Stimulated activated CD8-positive, alpha-beta memory T cell treated with anti-CD3 and anti-CD28 coated beads, Interleukin-15, amount 100 ng/mL, for 48 hours (primary cell): ENCODE results near the gene VWA5B2.
"Not testable (repeated sequence)": the region's sequence is repeated elsewhere in the genome, so short reads cannot be mapped to it uniquely, and the experiment has no call there.

ENCODE experiments used
- DNase-seq, 2 donors: peaks; one replicate each; pipeline ENCODE4 v3.0.0-alpha.2; 2020; ENCODE audit warnings: low read depth in 2 of 2

VWA5B2 gene

DNA sequence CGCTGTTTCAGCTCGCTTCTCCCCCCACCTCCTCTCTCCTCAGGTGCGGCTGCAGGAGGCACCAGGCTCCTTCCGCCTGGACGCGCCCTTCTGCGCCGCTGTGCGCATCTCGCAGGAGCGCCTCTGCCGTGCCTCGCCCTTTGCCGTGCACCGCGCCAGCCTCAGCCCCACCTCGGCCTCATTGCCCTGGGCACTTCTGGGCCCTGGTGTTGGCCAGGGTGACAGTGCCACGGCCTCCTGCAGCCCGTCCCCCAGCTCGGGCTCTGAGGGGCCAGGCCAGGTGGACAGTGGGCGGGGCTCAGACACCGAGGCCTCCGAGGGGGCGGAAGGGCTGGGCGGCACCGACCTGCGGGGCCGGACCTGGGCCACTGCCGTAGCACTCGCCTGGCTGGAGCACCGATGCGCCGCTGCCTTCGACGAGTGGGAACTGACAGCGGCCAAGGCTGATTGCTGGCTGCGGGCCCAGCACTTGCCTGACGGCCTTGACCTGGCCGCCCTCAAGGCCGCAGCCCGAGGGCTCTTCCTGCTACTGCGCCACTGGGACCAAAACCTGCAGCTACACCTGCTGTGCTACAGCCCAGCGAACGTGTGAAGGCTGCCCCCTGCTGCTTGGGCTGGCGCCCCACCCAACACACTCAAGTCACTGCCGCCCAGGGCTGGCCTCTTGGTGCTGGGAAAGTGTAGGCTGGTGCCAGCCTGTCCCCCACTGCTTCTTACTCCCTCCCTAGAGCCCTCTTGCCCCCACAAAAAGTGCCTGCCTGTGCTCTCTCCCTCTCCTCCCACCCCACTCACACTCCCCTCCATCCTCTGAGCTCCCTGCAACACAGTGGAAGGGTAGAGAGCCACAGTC is 12.3 kb downstream of the VWA5B2 start:
- DNase-seq = no peak

GRCh38 chr3:184242297-184242685 is 12.9 kb downstream of the VWA5B2 start:
- no peak for DNase-seq

- peak; percentile 76 for DNase-seq
Observed at GRCh38 chr3:184248454-184249411, 19.3 kb downstream of the VWA5B2 start, which contains the start of gene ALG3. Gene ALG3 (minus strand): TSS chr3:184248962. CDS start chr3:184248940, 22 bp downstream.

- peak; percentile 96 to 97 for DNase-seq
Observed at GRCh38 chr3:184249412-184250166, 20.2 kb downstream of the VWA5B2 start, which contains the start of gene EEF1AKMT4. Gene EEF1AKMT4 (plus strand): TSS chr3:184249672. CDS start chr3:184249695, 23 bp downstream.

- peak; percentile 80 to 84 for DNase-seq
Observed at GRCh38 chr3:184250167-184250828, 20.9 kb downstream of the VWA5B2 start.

DNA sequence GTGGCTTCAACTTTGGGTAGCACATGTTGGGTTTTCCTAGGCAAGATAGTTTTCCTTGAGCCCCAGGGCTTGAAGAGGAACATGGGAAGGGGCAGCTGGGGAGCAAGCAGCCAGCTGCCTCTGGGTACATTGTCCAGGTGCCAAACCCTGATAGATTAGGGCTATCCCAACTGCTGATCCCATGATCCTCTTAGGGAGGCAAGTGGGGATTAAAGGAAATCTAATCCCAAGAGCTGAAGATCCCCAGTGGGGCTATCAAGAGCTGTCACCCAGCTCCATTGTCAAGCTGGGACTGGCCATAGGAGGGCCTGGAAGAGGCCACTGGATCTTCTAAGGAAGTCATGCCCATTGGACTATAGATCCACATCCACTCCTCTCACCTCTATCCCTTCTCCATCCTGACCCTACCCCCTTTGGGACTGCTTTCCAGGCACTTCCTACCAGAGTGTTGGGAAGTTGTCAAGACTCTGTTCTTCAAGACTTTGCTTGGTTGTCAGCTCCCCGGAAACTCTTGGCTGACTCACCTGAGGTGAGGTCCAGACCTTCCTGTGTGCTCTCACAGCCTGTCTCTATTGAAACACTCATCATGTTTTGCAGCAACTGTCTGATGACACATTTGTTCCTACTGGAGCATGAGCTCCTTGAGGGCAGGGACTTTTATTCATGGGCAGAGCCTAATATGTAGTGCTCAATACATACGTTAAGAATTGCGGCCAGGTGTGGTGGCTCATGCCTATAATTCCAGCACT is 26.1 kb downstream of the VWA5B2 start:
- DNase-seq = no peak

GRCh38 chr3:184257083-184257915 is 27.9 kb downstream of the VWA5B2 start:
- DNase-seq = no peak

DNA sequence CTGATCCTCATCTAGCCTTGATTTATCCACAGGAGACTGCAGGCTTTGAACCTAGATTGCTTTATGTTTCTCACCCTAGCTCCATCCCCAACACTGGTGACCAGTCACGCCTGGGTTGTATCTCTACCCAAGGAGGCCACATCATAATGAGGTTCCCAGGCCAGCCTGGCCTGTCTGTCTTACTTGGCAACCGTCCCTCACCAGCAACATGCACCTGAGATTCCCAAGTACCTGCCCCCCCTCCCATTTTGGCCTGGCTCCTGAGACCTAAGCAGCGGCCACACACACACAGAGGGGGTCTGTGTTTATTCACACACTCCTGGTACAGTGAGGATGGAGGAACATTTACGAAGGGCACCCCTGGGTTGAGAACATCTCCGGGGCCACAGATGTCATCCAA is 29.5 kb downstream of the VWA5B2 start:
- no peak for DNase-seq

DNA sequence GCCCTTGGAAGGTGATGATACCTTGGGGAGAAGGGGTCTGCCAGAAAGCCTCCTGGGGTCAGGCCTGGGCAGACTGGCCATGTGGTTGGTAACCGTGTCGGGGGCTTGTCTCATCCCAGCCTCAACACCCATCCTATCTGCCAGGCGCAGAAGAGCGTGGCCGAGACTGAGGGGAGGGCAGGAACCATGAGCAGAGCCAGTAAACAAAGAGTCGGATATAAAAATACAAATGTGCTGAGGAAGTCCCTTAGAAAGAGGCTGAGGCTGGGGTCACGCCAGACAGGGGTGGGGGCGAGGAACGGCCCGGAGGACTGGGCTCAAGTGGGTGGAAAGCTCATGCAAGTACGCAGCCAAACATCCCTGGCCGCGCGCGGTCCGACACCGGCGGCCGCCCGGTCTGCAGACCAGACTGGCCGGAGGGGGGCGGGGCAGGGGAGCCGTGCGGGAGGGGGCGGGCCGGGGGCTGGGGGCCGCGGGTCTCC is 30.1 kb downstream of the VWA5B2 start:
- DNase-seq = no peak

DNA sequence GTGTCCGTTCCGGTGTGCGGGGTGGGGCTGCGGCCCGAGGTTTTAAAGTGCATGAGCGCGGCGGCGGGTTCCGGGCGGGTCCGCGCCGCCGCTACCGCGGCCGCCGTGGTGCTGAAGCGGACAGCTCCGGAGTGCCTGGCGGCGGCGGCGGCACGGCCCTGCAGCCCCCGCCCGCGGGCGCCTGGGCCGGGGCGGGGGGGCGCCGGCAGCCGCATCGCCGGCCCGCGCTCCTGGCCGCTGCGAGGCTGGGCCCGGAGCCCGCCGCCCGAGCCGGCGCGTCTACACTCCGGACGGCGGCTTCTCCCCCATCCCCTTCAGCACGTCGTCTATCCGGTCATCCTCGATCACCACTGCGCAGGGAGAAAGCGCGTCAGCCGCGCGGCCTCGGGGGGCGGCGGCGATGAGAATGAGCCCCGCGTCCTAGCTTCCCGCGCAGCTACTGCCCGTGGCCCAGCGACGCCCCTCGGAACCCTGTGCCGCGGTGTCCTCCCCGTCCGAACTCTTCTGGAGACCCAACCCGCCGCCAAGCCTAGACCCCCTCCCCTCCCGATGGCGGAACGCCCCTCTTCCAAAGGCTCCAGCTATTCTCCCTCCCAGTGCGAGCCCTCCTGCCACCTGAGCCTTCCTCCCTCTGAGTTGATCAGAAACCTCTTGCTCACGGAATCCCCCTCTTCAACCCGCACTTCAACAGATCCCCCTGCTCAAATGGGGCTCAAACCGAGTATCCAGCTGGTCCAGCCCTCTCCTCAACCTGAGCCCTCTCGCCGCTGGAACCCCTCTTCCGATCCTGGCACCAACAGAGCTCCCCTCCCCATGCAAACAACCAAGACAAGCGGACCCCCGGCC is 30.7 kb downstream of the VWA5B2 start:
- no peak for DNase-seq

DNA sequence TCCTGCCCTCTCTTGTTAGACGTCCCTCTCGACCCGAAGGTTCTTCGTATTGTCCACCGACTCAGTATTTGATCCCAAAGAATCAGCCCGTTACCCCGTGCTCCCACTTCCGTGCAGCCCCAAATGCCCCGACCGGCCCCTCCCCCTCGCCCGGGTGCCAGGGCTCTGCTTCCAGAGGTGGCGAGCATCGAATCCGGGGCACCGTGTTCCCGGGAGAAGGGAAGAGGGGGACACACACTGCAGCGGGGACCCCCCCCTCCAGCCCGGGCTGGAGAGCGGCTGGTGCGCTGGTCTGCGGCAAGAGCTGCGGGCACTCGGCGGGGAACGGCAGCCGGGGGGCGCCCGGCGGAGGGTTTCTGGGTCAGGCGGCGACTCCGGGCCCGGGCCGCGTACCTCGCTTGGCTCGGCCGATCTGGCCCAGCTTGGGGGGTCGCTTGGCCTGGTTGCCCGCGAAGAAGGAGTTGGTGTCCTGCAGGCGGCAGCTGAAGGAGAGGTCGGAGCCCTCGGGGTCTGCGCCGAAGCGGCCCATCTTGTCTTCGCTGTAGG is 31.4 kb downstream of the VWA5B2 start:
- no peak for DNase-seq

DNA sequence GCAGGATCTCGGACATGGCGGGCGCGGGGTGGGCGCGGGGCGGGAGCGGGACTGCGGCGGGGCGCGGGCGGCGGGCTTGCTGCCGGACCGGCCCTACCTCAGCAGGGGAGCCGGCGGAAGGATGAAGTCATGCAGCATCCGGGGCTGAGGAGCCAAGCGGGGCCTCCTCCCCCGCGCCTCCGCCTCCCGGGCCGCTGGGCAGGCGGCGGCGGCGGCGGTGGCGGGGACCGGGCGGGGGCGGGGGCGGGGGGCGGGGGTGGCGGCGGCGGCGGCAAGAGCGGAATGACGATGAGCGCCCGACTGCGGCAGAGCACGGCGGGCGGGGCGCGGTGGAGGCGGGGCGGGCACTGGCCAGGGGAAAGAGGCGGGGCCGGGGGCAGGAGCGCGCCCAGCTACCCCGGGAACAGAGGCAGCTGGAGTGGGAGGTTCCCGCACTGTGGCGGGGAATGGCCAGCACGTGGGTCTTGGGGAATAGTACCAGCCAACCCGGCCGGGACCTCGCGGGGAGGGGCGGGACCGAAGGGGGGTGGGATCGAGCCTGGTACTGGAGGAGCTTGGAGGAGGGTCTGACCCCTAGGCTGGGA is 32.0 kb downstream of the VWA5B2 start, which contains the start of gene CAMK2N2:
Gene CAMK2N2 (minus strand): TSS at position 284 of the 584 bp plus-strand sequence. CDS start 268 bp downstream, at position 16.
- DNase-seq = peak in 1 of 2 donors; percentile 40

DNA sequence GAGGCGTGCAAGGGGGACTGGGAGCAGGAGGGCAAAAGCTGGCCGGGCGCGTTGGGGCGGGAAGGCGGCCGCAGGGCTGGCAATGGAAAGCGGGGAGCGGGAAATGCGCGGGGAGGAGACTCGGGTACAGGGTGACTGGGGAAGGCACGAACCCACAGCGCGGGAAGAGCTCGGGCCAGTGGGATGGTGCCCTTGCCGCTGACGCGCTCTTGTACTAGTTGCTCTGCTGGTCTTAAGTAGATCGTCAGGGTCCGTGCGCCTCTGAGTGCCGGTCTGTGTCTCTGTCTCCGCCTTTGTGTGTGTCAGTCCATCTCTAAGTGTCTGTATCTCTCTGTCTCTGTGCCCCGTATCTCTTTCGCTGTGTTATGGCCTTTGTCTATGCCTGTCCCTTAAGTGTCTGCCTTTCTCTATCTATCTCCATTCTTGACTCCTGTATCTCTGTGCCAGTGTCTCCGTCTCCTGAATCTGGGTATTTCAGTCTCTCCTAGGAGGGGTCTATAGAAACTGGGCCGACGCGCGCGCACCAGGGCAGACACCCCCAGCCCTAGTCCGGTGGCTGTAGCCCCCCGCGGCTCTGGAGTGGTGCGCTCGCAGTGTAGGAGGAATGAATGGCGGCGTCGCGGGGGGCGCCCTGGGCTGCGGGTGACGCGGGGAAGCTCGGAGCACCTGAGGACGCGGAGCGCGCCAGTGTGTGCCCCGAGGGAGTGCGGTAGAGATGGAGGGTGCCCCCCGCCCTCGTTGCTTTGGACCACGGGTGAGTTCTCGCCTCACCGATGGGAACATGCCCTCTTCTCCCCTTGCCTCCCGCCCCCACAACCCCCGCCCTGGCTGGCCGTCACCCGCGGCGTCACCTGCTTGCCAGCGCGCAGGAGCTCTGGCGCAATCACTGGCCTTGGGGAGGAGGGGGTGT is 32.7 kb downstream of the VWA5B2 start:
- no peak for DNase-seq

- DNase-seq = no peak
Observed at GRCh38 chr3:184262764-184263179, 33.4 kb downstream of the VWA5B2 start.

GRCh38 chr3:184267249-184267648 is 37.9 kb downstream of the VWA5B2 start:
- DNase-seq = not testable (repeated sequence)

- DNase-seq = no peak
Observed at GRCh38 chr3:184272269-184272668, 42.9 kb downstream of the VWA5B2 start.

DNA sequence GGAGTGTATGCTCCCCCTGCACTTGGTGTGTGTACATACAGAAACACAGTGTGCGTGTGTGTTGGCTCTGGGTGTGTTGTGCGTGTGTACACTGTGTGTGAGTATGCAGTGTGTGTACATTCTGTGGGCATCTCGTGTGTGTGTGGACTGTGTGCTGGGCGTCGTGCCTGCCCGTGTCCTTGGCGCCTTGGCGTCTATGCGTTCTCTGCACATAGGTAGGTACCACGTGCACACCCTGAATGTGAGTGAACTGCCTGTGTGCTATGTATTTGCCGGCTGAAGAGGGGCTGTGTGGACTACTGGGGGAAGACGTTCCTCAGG is 46.0 kb downstream of the VWA5B2 start:
- DNase-seq = no peak
